Omental fat pad (tissue), 4 donors: Measurements from ENCODE around the gene GPR137C. TPM values are rescaled to one million over a fixed set of nuclear protein-coding genes. Genes with fewer than 3 reads are reported as not detected.

Experiments used
- ATAC-seq: fragments of 150-250 bp; one replicate; pipeline ENCODE4 v1.9.1; 2016; ENCODE audit warnings: mild to moderate bottlenecking, moderate library complexity; ENCODE audit not compliant: low FRiP score
- DNase-seq: peaks from one replicate; pipeline ENCODE4 v3.0.0-alpha.2; 2019; ENCODE audit warnings: low spot score
- total RNA-seq, 4 donors: library from RNA; depleted of rRNA; stranded (reverse); fragments of >200 nt; gene quantifications; one replicate each; pipeline ENCODE4 v1.1.0, GENCODE V29; 2016
- TF ChIP-seq, protein P1 (sequence below), 3 donors: fragments of 450-650 bp; IDR thresholded peaks; one replicate each; pipeline ENCODE4 v1.5.1; 2016 to 2017; ENCODE audit warnings: antibody characterized with exemption in 3 of 3, mild to moderate bottlenecking in 3 of 3, moderate library complexity in 2 of 3

Gene GPR137C
- total RNA-seq, 4 donors from 2014 or later: 0.25 to 1.1 (median 0.71) TPM

DNA sequence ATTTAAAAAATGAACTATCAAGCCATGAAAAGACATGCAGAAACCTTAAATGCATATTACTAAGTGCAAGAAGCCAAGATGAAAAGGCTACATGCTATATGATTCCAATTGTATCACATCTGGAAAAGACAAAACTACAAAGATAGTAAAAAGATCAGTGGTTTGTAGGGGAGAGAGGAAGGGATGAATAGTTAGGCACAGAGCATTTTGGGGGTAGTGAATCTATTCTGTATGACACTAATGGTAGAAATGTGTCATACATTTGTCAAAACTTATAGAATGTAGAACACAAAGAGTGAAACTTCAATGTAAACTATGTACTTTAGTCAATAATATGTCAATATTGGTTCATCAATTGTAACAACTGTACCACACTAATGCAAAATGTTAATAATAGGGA, 21.2 kb upstream of the GPR137C start:
- DNase-seq: no peak
- ATAC-seq: no peak
- TF ChIP-seq, protein P1, sequence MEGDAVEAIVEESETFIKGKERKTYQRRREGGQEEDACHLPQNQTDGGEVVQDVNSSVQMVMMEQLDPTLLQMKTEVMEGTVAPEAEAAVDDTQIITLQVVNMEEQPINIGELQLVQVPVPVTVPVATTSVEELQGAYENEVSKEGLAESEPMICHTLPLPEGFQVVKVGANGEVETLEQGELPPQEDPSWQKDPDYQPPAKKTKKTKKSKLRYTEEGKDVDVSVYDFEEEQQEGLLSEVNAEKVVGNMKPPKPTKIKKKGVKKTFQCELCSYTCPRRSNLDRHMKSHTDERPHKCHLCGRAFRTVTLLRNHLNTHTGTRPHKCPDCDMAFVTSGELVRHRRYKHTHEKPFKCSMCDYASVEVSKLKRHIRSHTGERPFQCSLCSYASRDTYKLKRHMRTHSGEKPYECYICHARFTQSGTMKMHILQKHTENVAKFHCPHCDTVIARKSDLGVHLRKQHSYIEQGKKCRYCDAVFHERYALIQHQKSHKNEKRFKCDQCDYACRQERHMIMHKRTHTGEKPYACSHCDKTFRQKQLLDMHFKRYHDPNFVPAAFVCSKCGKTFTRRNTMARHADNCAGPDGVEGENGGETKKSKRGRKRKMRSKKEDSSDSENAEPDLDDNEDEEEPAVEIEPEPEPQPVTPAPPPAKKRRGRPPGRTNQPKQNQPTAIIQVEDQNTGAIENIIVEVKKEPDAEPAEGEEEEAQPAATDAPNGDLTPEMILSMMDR (IDR thresholded peaks at IDR 0.05): no peak

DNA sequence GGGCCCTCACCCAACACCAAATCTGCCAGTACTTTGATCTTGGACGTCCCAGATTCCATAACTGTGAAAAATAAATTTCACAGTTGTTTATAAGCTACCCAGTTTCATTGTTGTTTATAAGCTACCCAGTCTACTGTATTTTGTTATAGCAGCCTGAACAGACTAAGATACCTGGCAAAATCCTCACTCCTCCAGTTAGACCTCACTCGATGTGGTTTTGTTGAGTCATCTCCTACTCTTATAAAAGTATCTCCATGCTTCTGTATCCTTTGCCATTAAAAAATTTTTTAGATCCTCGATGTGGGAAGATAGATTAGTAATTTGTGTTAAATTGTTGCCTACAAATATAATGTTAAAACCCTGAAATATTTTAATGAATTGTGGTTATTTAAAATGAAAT, 16.4 kb upstream of the GPR137C start:
- no peak for DNase-seq
- TF ChIP-seq, protein P1 (IDR thresholded peaks at IDR 0.05): no peak

GRCh38 chr14:52538623-52539022, 14.0 kb upstream of the GPR137C start:
- ATAC-seq (no peak), DNase-seq (no peak)
- TF ChIP-seq, protein P1 (IDR thresholded peaks at IDR 0.05): no peak

More for the DNA sequence above, 16.4 kb upstream of the GPR137C start:
- no peak for ATAC-seq

DNA sequence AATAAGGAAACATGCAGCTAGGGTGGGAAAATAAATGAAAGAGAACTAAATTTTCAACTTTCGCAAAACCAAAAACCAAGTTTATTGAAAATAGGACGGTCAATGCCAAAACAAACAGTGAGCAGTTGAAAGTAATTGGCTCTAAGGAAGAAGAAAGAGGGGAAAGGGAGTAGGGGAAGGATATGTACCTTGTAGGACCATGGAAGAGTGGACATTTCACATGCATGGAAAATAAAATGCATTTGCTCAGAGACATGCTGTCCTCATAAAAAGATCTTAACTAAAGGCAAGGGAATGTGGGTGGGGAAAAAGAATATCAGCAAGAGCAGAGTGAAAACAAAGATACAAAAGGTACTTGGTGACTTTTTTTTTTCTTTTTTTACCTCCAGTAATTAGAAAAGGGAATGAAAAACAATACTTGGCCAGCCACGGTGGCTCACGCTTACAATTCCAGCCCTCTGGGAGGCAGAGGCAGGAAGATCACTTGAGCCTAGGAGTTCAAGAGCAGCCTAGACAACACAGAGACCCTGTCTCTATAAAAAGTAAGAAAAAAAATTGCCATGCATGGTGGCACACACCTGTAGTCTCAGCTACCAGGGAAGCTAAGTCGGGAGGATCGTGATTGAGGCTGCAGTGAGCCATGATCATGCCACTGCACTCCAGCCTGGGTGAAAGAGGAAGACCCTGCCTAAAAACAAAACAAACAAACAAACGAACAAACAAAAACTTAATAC, 6.9 kb upstream of the GPR137C start:
- DNase-seq: no peak
- TF ChIP-seq, protein P1 (IDR thresholded peaks at IDR 0.05): no peak
- ATAC-seq: no peak

GRCh38 chr14:52546318-52546670, 6.3 kb upstream of the GPR137C start:
- TF ChIP-seq, protein P1 (IDR thresholded peaks at IDR 0.05): no peak
- DNase-seq (no peak), ATAC-seq (no peak)

GRCh38 chr14:52547027-52547426, 5.6 kb upstream of the GPR137C start:
- DNase-seq (no peak), ATAC-seq (no peak)
- TF ChIP-seq, protein P1 (IDR thresholded peaks at IDR 0.05): no peak

GRCh38 chr14:52547526-52547925, 5.1 kb upstream of the GPR137C start:
- no peak for ATAC-seq
- no peak for DNase-seq
- TF ChIP-seq, protein P1 (IDR thresholded peaks at IDR 0.05): no peak
